ENCODE results near the gene SPPL2B. TPM values are rescaled to one million over a fixed set of nuclear protein-coding genes. Genes with fewer than 3 reads are reported as not detected.
"Not testable (repeated sequence)": the region's sequence is repeated elsewhere in the genome, so short reads cannot be mapped to it uniquely, and the experiment has no call there.

SPPL2B gene
- total RNA-seq, 4 donors from 2014 or later: 47.8 to 97.8 (median 67.3) TPM

GRCh38 chr19:2394442-2395292 is 66.2 kb downstream of the SPPL2B start:
- DNase-seq: no peak
- H3K36me3 ChIP-seq: no peaks in the 10 kb centered on the region
- intact Hi-C loops (cut with DNase I): loop anchor here (10.0 kb wide), 1 partner anchor 250 kb away; no protein-coding TSS in a partner anchor
- H3K4me3 ChIP-seq (replicated peaks in 1 of 3): no peak overlapping the region
- WGBS, 2 donors: 80 to 85% methylated on average over 23 to 27 of the region's 27 CpGs
- H3K27ac ChIP-seq: no peak overlapping the region
- no peak for TF ChIP-seq CTCF (IDR thresholded peaks at IDR 0.05)
- no peak for TF ChIP-seq POLR2A (IDR thresholded peaks at IDR 0.05)
- H3K9me3 ChIP-seq: no peaks in the 10 kb centered on the region
- no peaks in the 10 kb centered on the region for H3K27me3 ChIP-seq
- peaks cover 5 to 6% of the 10 kb centered on the region in 2 donors for H3K4me1 ChIP-seq

- H3K36me3 ChIP-seq; H3K9me3 ChIP-seq; H3K27me3 ChIP-seq; DNase-seq; H3K4me1 ChIP-seq; H3K27ac ChIP-seq; H3K4me3 ChIP-seq (replicated peaks in 1 of 3): not testable (repeated sequence)
- intact Hi-C loops (cut with DNase I): loop anchor here (10.0 kb wide), 1 partner anchor 251 kb away; no protein-coding TSS in a partner anchor
- 93 to 94% methylated on average over 17 to 18 of the region's 18 CpGs for WGBS, 2 donors
Measured at GRCh38 chr19:2395293-2395829, 66.9 kb downstream of the SPPL2B start.

- WGBS, 2 donors: 96 to 97% methylated on average over 7 of the region's 7 CpGs
- intact Hi-C loops (cut with DNase I): loop anchor here (10.0 kb wide), 1 partner anchor 252 kb away; no protein-coding TSS in a partner anchor
- H3K27ac ChIP-seq; H3K27me3 ChIP-seq; H3K4me3 ChIP-seq (replicated peaks in 1 of 3); H3K9me3 ChIP-seq; DNase-seq; H3K36me3 ChIP-seq; H3K4me1 ChIP-seq: not testable (repeated sequence)
Measured at GRCh38 chr19:2397173-2397572, 68.7 kb downstream of the SPPL2B start.

GRCh38 chr19:2398735-2399305 is 70.3 kb downstream of the SPPL2B start:
- Histone ChIP-seq H3K9me3 (no peaks in the 10 kb centered on the region), H3K27ac (no peak overlapping the region), H3K27me3 (no peaks in the 10 kb centered on the region), H3K36me3 (no peaks in the 10 kb centered on the region), H3K4me1 (no peaks in the 10 kb centered on the region), H3K4me3 (replicated peaks in 1 of 3) (no peak overlapping the region)
- DNase-seq: no peak
- TF ChIP-seq POLR2A (IDR thresholded peaks at IDR 0.05) (no peak), CTCF (IDR thresholded peaks at IDR 0.05) (no peak)
- intact Hi-C loops (cut with DNase I): loop anchor here (10.0 kb wide), 1 partner anchor 254 kb away; no protein-coding TSS in a partner anchor
- 82 to 86% methylated on average over 3 to 12 of the region's 14 CpGs for WGBS, 2 donors

GRCh38 chr19:2399582-2399981 is 71.1 kb downstream of the SPPL2B start:
- H3K27ac ChIP-seq: no peak overlapping the region
- no peaks in the 10 kb centered on the region for H3K9me3 ChIP-seq
- H3K27me3 ChIP-seq: no peaks in the 10 kb centered on the region
- H3K4me3 ChIP-seq (replicated peaks in 1 of 3): no peak overlapping the region
- no peaks in the 10 kb centered on the region for H3K4me1 ChIP-seq
- intact Hi-C loops (cut with DNase I): loop anchor here (10.0 kb wide), 1 partner anchor 255 kb away; no protein-coding TSS in a partner anchor
- no peak for TF ChIP-seq POLR2A (IDR thresholded peaks at IDR 0.05)
- TF ChIP-seq CTCF (IDR thresholded peaks at IDR 0.05): no peak
- 88 to 90% methylated on average over 4 of the region's 4 CpGs for WGBS, 2 donors
- no peaks in the 10 kb centered on the region for H3K36me3 ChIP-seq
- no peak for DNase-seq

Other genes with a start within 250 kb of the SPPL2B start
- 10 to 100 TPM; 18.5 to 40.4 (median 26.6) TPM for gene MOB3A, start 232.4 kb upstream of the SPPL2B start, total RNA-seq
- gene IZUMO4, start 231.8 kb upstream of the SPPL2B start, total RNA-seq: 1 to 10 TPM; 1.1 to 4.2 (median 2.9) TPM
- 100 to 1,000 TPM in 3 of 4 donors, 10 to 100 TPM in 1; 62.5 to 121 (median 118) TPM for gene AP3D1, start 177.1 kb upstream of the SPPL2B start, total RNA-seq
- gene DOT1L, start 164.8 kb upstream of the SPPL2B start, total RNA-seq: 10 to 100 TPM; 10.2 to 31.1 (median 17.2) TPM
- gene PLEKHJ1, start 92.4 kb upstream of the SPPL2B start, total RNA-seq: 100 to 1,000 TPM in 3 of 4 donors, 10 to 100 TPM in 1; 86.7 to 179 (median 131) TPM
- 10 to 100 TPM; 25.7 to 39.8 (median 30.3) TPM for gene SF3A2, start 91.9 kb upstream of the SPPL2B start, total RNA-seq
- 1 to 10 TPM in 1 of 4 donors, under 1 TPM in 1, not detected in 2; 0.33 to 4.2 TPM for gene AMH, start 79.4 kb upstream of the SPPL2B start, total RNA-seq
- not detected for gene JSRP1, start 72.3 kb upstream of the SPPL2B start, total RNA-seq
- gene PEAK3, start 46.5 kb upstream of the SPPL2B start, total RNA-seq: 1 to 10 TPM in 1 of 4 donors, under 1 TPM in 3; 0.27 to 1.6 (median 0.59) TPM
- gene LINGO3, start 20.5 kb upstream of the SPPL2B start, total RNA-seq: under 1 TPM in 1 of 4 donors, not detected in 3; 0.45 TPM
- 100 to 1,000 TPM in 1 of 4 donors, 10 to 100 TPM in 3; 21.1 to 139 (median 55.1) TPM for gene LSM7, start 98 bp upstream of the SPPL2B start, total RNA-seq
- gene TMPRSS9, start 31.6 kb downstream of the SPPL2B start, total RNA-seq: under 1 TPM in 2 of 4 donors, not detected in 2; 0.13 to 0.78 TPM
- gene TIMM13, start 98.9 kb downstream of the SPPL2B start, total RNA-seq: 10 to 100 TPM; 27.4 to 52.9 (median 45.0) TPM
- gene LMNB2, start 128.3 kb downstream of the SPPL2B start, total RNA-seq: 10 to 100 TPM; 14.4 to 34.6 (median 27.6) TPM
- gene GADD45B, start 147.4 kb downstream of the SPPL2B start, total RNA-seq: 100 to 1,000 TPM; 148 to 250 (median 195) TPM